HTR-8/SVneo (cell line): Measurements from ENCODE around the gene KCNC2.

Experiments
- DNase-seq: peaks from one replicate; pipeline ENCODE4 v3.0.0; 2011; ENCODE audit warnings: low spot score, mixed read lengths; ENCODE audit not compliant: insufficient read length
- FAIRE-seq: peaks from 2 replicates; lab custom pipeline; 2011; peaks lifted over from hg19 to GRCh38; lab: Jason Lieb, UNC

Gene KCNC2

DNA sequence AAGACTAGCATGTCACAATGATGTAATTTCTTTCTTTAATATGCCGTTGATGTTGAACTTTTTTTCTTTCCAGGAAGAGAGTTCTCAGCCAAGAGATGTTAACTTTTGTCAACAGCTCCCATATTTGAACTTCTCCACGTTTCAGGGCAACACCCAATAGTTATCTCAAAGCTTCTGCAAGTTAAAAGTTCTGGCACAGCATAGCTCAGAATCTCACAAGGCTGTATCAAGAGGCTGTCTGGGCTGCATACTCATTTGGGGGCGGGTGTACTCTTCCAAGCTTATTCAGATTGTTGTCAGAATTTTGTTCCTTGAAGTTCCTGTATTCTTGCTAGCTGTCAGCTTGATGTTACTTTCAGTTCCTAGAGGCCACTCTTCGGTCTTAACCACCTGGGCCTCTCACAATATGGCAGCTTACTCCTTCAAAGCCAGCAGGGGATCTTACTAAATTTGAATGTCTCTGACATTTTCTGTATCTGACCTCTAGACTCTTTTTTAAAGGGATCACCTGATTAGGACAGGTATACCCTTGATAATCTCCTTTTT lies 38.9 kb downstream of the KCNC2 start:
- DNase-seq (no peak), FAIRE-seq (no peak)

DNA sequence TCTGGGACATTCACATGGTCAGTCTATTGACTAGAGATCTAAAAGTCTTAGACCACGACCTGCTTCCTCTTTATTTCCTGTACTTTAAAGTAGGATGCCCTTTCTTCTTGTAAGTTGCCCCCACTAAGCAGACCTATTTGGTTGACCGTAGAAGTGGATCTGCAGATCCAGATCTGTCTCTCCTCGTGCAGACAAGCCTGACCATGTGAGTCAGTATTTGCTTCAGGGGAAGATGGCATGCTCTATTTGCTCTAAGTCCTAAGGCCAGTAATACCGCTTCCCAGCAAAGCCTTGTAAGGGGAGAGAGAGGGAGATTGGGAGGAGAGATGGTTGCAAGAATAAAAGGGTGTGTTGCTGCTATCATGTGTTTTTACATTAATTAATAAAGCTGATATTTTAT lies 46.8 kb downstream of the KCNC2 start:
- no peak for FAIRE-seq

DNA sequence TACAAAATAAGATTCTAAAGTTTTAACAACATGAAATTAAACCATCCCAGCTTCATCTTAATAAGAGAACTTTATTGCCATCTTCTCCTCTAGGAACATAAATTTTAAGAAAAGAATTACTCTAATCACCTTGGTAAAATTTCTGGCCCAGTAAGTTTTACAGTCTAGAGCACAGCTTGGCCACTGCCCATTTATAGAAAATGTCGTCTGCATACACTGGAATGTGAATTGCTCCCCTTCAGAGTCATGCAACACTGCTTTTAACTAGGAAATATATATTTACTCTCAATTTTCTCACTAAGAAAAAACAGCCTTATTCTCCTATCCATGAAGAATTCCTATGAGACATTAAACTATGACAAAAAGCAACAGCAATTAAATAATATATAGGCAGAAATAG lies 48.2 kb downstream of the KCNC2 start:
- no peak for FAIRE-seq

More for the DNA sequence above, 46.8 kb downstream of the KCNC2 start:
- DNase-seq: no peak

DNA sequence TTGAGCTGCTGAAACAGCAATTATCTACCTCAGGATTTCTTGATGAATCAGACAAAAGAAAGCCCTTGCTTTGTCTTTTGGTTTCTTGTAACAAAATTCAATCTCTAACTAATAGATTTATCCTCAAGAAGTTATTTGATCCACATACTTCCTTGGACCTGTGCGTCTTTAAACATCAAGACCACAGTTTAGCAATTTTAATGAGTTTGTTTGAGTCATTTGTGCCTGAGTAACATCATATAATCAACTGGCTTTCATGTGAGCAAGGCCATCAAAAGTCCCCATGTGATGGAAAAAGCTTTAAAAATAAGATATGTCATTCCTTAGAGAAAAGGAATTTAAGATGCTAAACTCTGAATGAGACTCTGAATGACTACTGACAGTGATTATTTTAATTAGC lies 52.3 kb downstream of the KCNC2 start:
- no peak for FAIRE-seq

More for the DNA sequence above, 48.2 kb downstream of the KCNC2 start:
- DNase-seq: no peak

DNA sequence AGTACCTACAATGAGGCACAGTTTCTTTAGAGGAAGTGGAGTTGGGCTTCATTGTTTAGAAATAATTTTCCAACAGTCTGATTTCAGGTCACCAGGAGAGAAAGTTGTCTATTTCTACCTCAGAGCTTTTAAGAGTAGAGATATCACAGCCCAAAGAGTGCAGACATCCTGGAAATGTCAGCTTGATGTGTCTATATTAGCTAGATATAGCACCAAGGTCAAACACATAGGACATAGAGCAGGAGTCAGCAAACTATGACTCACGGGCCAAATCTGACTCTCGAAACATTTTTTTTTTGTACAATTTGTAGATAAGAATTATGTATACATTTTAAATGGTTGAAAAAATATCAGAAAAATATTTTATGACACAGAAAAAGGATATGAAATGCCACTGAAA lies 53.7 kb downstream of the KCNC2 start:
- DNase-seq (no peak), FAIRE-seq (no peak)

More for the DNA sequence above, 52.3 kb downstream of the KCNC2 start:
- no peak for DNase-seq

DNA sequence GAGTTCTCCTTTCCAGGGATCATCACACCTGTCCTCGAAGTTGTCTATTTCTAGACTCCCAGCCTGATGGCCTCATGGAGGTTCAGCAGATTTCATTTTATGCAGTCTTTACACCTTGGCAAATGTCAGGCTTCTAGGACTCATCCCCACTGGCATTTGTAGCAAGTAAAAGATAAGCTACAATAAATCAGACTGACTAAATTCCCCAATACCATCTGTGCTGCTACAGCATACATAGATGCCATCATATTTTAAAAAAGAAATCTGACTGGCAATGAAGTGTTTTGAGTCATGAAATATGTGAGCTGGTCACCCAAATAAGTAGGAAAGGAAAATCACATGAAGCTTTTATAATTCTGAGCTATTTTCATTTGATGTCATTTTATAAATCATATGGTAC lies 55.3 kb downstream of the KCNC2 start:
- DNase-seq (no peak), FAIRE-seq (no peak)

DNA sequence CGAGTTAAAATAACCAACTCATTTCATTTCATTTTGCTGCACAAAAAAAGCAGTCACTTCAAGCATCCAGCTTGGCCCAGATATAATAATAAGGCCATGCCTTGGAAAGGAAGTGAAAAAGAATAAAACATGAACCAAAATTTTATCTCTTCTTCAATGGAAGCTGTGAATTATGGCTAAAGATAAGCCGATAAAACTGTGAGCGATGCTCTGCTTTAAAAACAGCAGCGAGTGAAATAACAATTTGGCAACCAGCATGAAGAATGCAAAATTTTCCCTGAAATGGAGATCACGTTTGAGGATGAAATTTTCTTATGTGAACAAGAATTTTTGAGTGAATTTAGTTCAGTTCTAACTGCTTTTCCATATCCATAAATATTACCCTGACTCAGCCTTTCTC lies 70.4 kb downstream of the KCNC2 start:
- DNase-seq: no peak
- no peak for FAIRE-seq

DNA sequence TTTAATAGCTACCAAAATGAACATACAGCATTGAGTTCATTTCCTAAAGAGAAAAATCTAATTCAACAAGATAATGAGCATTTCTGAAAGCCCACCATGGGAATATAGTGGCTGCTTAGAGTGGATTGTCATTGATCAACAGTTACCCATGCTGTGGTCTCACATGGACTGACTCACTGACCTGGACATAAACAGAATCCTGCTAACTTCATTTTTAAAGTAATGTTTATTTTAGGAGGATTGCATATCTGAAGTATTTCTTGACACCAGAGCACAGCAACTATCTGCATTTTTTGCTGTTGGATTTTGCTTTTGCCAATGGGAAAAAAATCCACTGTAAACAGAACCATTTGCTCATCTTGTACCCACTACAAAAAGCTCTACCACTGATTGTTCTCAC lies 71.7 kb downstream of the KCNC2 start:
- no peak for FAIRE-seq
- DNase-seq: no peak

DNA sequence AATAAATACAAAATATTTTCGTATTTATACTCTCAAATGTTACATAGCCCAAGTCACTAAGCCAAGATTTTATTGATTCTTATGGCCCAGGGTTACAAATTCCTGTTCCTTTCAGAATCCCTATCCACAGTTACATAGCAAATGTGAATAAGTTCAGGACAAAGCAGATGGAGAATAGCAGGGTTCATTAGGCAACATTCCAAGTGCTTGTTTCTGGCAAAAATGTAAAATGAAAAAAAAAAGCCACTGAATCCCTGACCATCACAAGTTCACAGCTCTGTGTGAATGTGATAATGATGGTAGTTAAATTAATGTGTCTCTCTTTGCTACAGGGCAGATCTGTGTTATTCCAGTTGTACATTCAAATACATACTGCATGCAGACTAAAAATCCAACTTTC lies 74.6 kb downstream of the KCNC2 start:
- no peak for DNase-seq
- no peak for FAIRE-seq

DNA sequence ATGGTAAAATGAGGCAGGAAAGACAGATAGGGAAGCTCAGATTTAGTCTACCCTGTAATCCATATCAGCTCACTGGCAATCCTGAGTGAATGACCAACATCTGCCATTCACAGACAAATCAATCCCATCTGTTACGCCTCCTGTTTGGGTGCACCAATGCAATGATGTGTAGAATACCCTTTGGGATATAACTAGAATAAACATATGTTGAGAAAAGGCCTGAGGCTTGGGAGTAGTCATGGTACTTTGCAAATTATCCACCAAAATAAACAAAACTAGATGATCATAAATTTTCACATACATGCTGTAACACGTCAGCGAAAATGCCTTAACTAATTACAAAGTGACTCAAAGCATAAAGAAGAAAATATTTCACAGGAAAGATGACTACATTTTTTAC lies 78.8 kb downstream of the KCNC2 start:
- DNase-seq (no peak), FAIRE-seq (no peak)

DNA sequence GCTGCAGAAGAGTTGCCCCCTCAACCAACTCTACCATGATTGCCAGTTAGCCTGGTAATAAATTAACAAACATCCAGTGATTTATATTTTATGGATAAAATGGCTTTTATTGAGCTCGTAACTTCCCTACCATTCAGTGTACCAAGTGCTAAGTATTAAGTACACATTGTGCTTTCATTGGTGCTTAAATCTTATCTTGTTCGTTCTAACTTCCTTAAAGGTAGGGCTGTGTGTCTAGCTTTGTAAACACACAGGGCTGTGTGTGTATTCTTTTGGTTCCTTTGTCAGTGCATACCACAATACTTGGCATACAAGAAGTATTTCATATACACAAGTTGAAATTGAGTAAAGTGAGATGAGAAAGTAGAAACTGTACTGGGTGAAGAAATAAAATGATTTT lies 80.4 kb downstream of the KCNC2 start:
- no peak for FAIRE-seq

DNA sequence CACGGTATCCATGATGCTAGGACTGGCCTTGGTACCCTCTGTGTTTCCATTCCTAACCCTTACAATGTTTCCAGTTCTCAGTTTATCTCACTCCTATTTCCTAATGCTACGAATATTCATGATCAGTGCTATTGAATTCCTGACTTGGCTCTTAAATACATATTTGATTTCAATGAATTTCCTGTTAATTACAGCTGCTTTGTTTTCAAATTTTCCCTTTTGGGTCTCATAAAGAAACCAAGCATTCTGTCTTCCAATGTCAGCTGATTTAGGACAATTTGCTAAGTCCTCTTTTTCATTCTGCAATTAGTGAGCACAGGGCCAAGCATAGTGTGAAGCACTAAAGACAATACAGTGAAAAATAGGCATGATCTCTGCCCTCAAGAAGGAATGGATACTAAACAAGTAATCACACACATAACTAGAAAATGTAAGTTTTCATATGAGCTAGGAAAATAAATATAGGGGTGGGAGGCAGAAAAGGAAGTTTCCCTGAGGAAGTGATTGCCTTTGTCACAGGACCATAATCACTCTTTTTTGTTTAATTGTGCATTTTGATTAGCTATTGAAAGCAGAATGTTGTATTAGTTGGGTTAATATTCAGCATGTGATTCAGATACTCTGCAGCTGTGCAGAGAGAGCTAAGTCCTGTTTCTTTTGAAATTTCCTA lies 88.5 kb downstream of the KCNC2 start:
- FAIRE-seq (no peak), DNase-seq (no peak)

More for the DNA sequence above, 80.4 kb downstream of the KCNC2 start:
- DNase-seq: no peak

DNA sequence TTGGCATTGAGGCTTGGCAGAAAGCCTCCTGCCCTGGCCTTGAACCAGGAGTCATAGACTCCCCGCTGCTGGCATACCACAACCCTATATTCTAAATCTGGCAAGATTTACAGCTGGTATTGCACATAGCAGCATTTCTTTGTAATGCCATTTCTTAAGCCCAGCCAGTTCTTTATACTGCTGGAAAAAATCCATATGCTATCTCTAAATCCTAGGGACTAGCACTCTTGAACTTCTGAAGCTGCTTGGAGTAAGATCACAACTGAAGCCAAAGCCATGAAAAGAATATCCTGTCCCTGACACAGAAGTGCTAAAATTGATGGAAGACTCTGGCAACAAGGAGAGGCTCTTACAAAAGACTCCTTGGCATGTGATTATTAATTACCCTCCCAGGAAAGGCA lies 89.3 kb downstream of the KCNC2 start:
- DNase-seq (peak; percentile 10), FAIRE-seq (no peak)

DNA sequence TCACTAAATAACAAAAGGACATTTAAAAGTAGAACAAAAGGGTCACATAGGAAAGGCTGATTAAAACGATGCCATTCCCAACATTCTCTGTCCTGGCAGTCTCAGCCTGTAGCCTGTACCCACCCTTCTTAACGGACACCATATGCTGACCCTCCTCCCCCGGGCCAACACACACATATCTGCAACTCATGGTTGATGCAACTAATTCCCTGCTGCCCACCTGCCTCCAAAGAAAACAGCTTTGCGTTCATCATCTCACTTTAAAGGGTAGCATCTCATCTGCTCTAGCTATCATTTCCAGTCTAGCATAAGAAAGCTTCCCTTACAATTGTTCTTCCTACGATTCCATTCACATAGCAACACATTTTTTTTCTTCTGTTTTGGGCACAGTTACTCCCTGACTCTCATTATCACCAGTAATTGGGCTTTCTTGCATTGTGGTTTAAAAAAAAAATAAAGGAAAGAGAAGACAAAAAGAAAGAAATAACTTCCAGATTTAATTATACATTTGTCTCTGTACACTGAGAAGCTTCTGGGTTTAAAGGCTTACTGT lies 92.9 kb downstream of the KCNC2 start:
- DNase-seq: no peak
- peak; percentile 40 for FAIRE-seq

DNA sequence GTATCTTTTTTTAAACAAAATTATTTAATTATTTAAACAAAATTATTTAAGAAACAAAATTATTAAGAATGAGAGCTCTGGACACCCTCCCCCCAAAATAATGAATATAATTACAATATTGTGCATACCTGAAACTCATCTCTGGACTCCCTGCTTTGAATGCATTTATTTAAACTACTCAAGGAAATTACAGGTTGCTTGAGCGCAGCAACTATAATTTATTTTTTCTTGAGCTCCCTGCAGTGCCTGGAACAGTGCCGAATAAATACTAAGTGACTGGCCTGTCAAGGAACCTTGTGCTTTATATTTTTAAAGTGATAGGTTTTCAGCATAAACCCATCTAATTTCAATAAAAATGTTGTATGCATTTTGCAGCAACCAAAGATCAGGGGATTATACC lies 93.9 kb downstream of the KCNC2 start:
- no peak for DNase-seq
- no peak for FAIRE-seq

DNA sequence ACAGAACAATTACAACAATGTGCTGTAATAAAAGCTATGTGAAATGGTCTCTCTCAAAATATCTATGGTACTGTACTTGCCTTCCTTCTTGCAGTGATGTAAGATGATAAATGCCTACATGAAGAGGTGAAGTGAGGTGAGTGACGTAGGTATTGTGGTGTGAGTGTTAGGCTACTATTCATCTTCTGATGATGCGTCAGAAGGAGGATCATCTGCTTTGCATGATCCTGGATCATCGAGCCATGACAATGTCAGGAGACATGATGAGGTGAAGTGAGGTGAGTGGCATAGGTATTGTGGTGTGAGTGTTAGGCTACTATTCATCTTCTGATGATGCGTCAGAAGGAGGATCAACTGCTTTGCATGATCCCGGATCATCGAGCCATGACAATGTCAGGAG lies 105.8 kb downstream of the KCNC2 start:
- peak; percentile 69 for FAIRE-seq
- DNase-seq: no peak

DNA sequence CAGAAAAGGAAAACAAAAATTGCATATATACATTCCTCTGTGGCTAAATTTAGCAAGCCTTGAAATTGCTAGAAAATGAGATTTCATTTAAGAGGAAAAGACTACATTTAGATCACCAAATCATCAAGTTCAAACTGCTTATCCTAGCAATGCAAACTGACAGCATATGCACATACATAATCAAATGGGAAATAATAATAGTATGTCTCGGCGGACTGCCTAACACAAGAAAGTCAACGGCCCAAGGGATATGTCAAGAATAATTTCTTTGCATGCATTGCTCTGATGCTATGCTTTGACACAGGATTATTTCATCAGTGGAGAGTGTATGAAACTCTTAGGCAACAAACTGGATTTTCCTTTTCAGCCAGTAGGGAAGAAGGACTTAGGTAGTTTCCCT lies 107.9 kb downstream of the KCNC2 start:
- no peak for DNase-seq
- FAIRE-seq: no peak

DNA sequence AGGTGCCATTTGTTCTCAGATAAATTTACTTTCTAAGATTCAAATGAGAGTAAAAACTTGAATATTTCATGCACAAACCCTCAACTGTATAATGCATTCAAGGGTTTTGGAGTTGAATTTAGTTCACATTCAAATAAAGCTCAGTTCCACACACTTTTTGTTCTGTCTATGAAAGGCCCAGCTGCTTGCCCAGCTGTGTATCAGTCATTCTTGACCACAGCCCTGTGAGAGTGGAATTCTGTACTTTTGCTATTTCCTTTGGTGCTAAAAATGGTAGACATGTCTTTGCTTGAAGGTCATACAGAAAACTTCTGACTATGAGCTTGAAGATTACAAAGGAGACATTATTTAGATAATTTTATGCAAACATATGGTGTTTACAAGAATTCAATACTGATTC lies 110.4 kb downstream of the KCNC2 start:
- FAIRE-seq (no peak), DNase-seq (no peak)

DNA sequence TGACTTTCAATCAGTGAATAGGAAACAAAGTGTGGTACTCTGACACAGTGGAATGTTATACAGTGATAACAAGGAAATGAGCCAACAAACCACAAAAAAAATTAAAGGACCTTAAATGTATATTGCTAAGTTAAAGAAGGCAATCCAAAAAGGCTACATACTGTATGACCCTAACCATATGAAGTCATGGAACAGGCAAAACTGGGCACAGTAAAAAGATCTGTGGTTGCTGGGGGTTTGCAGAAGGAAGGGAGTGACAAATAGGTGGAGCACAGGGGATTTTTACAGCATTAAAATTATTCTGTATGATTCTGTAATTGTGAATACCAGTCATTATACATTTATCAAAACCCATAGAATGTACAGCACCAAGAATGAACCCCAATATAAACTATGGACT lies 112.6 kb downstream of the KCNC2 start:
- DNase-seq (no peak), FAIRE-seq (no peak)

DNA sequence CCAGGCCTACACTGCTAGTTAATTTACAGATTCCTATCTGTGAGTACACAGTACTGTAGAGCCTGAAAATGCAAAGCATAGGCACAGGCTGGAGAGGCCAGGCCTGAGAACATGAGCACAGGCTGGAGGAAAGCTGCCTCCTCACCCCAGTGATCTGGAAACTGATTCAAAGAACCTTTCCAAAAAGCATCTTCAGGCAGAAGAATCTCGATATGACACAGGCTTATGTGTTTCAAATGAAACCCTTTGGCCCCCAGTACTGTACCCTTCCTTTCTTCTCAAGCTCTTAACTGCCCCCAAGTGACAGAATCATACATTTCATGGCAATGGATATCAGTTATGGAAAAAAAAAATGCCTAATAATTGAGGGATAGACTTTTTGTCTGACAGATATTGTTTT lies 122.0 kb downstream of the KCNC2 start:
- DNase-seq: no peak
- FAIRE-seq: no peak

DNA sequence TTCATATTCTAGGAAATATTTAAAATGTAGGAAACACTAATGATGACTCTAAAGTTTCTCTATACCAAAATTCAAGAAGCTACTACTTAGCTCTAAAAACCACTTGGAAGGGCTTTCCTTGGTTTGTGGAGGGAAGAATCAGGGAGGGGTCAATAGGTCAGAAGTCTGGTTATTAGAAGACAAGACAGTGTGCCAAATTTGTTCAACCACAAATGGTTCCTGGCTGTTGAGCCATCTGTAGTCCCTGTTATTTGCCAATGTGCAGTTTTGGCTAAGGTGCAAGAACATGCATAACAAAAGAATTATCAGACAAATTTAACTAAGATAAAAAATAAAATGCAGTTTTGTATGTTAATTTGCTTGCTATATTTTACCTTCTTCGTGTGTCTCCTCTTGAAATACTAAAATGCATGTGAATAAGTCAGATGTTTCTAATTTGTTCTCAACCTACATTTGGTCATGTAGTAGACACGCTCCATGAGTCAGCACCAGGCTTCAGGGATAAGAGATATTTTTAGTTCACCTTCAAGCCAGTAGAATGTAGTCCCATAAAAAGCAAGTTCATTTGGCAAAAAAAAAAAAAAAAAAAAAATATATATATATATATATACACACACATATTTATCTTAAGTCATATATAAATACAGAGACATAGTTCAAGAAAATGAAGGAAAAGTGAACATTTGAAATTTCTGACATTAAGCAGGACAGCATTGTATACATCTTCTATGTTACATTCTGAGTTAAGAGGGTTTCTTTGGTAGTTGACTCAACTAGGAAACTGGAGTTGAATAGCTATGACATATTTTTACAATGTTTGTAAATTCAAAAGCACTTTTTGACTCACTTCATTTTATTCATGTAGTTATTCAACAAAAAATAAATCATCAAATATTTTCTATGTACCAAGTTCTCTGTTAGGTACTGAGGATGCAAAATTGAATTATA lies 123.3 kb downstream of the KCNC2 start:
- DNase-seq: no peak
- no peak for FAIRE-seq
